ENCODE data around the gene PRKN.

DNA sequence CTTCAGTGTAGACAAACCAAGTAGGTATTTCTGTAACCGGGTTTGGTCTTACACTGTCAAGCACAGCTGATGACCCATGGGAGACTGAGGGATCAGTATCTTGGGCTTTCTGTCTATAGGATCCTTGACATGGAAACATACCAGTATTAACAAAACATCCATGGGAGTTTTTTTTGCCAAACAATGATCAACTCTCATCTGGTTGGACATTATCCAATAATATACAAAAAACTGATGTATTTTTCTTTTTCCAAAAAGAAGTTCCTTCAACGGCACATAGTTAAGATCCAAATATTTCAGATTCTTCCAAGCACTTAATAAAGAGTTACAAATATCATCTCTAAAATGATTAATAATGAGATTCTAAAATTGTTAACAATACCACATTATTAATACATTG is 459.9 kb downstream of the PRKN start:
- TF ChIP-seq, protein P1, sequence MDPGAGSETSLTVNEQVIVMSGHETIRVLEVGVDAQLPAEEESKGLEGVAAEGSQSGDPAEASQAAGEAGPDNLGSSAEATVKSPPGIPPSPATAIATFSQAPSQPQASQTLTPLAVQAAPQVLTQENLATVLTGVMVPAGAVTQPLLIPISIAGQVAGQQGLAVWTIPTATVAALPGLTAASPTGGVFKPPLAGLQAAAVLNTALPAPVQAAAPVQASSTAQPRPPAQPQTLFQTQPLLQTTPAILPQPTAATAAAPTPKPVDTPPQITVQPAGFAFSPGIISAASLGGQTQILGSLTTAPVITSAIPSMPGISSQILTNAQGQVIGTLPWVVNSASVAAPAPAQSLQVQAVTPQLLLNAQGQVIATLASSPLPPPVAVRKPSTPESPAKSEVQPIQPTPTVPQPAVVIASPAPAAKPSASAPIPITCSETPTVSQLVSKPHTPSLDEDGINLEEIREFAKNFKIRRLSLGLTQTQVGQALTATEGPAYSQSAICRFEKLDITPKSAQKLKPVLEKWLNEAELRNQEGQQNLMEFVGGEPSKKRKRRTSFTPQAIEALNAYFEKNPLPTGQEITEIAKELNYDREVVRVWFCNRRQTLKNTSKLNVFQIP (CRISPR knock-in tag; IDR thresholded peaks at IDR 0.05; ENCODE audit: borderline replicate concordance, low read depth), result no peak
- TF ChIP-seq, protein P2, sequence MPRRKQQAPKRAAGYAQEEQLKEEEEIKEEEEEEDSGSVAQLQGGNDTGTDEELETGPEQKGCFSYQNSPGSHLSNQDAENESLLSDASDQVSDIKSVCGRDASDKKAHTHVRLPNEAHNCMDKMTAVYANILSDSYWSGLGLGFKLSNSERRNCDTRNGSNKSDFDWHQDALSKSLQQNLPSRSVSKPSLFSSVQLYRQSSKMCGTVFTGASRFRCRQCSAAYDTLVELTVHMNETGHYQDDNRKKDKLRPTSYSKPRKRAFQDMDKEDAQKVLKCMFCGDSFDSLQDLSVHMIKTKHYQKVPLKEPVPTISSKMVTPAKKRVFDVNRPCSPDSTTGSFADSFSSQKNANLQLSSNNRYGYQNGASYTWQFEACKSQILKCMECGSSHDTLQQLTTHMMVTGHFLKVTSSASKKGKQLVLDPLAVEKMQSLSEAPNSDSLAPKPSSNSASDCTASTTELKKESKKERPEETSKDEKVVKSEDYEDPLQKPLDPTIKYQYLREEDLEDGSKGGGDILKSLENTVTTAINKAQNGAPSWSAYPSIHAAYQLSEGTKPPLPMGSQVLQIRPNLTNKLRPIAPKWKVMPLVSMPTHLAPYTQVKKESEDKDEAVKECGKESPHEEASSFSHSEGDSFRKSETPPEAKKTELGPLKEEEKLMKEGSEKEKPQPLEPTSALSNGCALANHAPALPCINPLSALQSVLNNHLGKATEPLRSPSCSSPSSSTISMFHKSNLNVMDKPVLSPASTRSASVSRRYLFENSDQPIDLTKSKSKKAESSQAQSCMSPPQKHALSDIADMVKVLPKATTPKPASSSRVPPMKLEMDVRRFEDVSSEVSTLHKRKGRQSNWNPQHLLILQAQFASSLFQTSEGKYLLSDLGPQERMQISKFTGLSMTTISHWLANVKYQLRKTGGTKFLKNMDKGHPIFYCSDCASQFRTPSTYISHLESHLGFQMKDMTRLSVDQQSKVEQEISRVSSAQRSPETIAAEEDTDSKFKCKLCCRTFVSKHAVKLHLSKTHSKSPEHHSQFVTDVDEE (CRISPR knock-in tag; IDR thresholded peaks at IDR 0.05), result no peak
- TF ChIP-seq PPARA (CRISPR knock-in tag; IDR thresholded peaks at IDR 0.05; ENCODE audit: borderline replicate concordance), result no peak
- TF ChIP-seq GLIS3 (CRISPR knock-in tag; IDR thresholded peaks at IDR 0.05), result no peak
- no peak for TF ChIP-seq RARB (CRISPR knock-in tag; IDR thresholded peaks at IDR 0.05)
- TF ChIP-seq ARNTL (CRISPR knock-in tag; IDR thresholded peaks at IDR 0.05; ENCODE audit: borderline replicate concordance, low read depth), result no peak
- no peak for TF ChIP-seq ZC3H10 (CRISPR knock-in tag; IDR thresholded peaks at IDR 0.05)
- TF ChIP-seq ESRRG (CRISPR knock-in tag; IDR thresholded peaks at IDR 0.05), result no peak
- TF ChIP-seq BACH2 (CRISPR knock-in tag; IDR thresholded peaks at IDR 0.05; ENCODE audit: borderline replicate concordance), result no peak
- TF ChIP-seq, protein P3, sequence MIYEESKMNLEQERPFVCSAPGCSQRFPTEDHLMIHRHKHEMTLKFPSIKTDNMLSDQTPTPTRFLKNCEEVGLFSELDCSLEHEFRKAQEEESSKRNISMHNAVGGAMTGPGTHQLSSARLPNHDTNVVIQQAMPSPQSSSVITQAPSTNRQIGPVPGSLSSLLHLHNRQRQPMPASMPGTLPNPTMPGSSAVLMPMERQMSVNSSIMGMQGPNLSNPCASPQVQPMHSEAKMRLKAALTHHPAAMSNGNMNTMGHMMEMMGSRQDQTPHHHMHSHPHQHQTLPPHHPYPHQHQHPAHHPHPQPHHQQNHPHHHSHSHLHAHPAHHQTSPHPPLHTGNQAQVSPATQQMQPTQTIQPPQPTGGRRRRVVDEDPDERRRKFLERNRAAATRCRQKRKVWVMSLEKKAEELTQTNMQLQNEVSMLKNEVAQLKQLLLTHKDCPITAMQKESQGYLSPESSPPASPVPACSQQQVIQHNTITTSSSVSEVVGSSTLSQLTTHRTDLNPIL (CRISPR knock-in tag; IDR thresholded peaks at IDR 0.05; ENCODE audit: low read depth), result no peak
- TF ChIP-seq, protein P4, sequence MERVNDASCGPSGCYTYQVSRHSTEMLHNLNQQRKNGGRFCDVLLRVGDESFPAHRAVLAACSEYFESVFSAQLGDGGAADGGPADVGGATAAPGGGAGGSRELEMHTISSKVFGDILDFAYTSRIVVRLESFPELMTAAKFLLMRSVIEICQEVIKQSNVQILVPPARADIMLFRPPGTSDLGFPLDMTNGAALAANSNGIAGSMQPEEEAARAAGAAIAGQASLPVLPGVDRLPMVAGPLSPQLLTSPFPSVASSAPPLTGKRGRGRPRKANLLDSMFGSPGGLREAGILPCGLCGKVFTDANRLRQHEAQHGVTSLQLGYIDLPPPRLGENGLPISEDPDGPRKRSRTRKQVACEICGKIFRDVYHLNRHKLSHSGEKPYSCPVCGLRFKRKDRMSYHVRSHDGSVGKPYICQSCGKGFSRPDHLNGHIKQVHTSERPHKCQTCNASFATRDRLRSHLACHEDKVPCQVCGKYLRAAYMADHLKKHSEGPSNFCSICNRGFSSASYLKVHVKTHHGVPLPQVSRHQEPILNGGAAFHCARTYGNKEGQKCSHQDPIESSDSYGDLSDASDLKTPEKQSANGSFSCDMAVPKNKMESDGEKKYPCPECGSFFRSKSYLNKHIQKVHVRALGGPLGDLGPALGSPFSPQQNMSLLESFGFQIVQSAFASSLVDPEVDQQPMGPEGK (CRISPR knock-in tag; IDR thresholded peaks at IDR 0.05; ENCODE audit: borderline replicate concordance), result no peak

Measured in SK-N-SH treated with all-trans-retinoic acid at 6 μM for 48 hours (cell line).